WTC11 (cell line): ENCODE measurements around the gene FGF6. TPM values are rescaled to one million over a fixed set of nuclear protein-coding genes. Genes with fewer than 3 reads are reported as not detected.

ENCODE experiments used
- ATAC-seq: fragments of 200-7000 bp; cut with Tn5 transposase; 2 replicates; pipeline ENCODE4 v1.10.0; 2021; ENCODE audit warnings: mild to moderate bottlenecking, moderate library complexity
- CTCF ChIA-PET: fragments of 300-600 bp; sonication (Branson Sonifier 250); formaldehyde crosslinking; loops from one replicate; lab custom pipeline; 2021; ENCODE audit warnings: antibody characterized with exemption; lab: Charles Lee
- POLR2A ChIA-PET: fragments of 350-600 bp; sonication (Branson Sonifier 250); formaldehyde crosslinking; loops from one replicate; lab custom pipeline; 2021; ENCODE audit warnings: antibody characterized with exemption; lab: Charles Lee
- DNase-seq: peaks from one replicate; pipeline ENCODE4 v3.0.0; 2021; ENCODE audit warnings: low spot score
- H3K27ac Mint-ChIP-seq: 2 replicates; pipeline ENCODE4 v1.8.0; 2021; ENCODE audit warnings: mixed read lengths
- H3K27me3 Mint-ChIP-seq: 2 replicates; pipeline ENCODE4 v1.8.0; 2021; ENCODE audit warnings: low read depth, mild to moderate bottlenecking, moderate library complexity, mixed read lengths
- H3K36me3 Mint-ChIP-seq: 2 replicates; pipeline ENCODE4 v1.8.0; 2021; ENCODE audit warnings: mixed read lengths
- H3K4me1 Mint-ChIP-seq: 2 replicates; pipeline ENCODE4 v1.8.0; 2022; ENCODE audit warnings: mixed read lengths
- H3K4me3 Mint-ChIP-seq: 2 replicates; pipeline ENCODE4 v1.8.0; 2021; ENCODE audit warnings: mild to moderate bottlenecking, moderate library complexity, mixed read lengths
- H3K9me3 Mint-ChIP-seq: 2 replicates; pipeline ENCODE4 v1.8.0; 2021; ENCODE audit warnings: mixed read lengths
- ETV6 ChIP-seq: sonication (generic); formaldehyde crosslinking; IDR thresholded peaks from 2 replicates; pipeline ENCODE4 v1.8.1; 2022; ENCODE audit warnings: mild to moderate bottlenecking, missing genetic modification reagents
- FOXJ3 ChIP-seq: sonication (generic); formaldehyde crosslinking; IDR thresholded peaks from 2 replicates; pipeline ENCODE4 v1.9.0; 2021; ENCODE audit warnings: missing genetic modification reagents, mild to moderate bottlenecking, borderline replicate concordance
- JUN ChIP-seq: sonication (generic); formaldehyde crosslinking; IDR thresholded peaks from 2 replicates; pipeline ENCODE4 v1.8.0; 2023; ENCODE audit warnings: mild to moderate bottlenecking, missing genetic modification reagents
- MXD4 ChIP-seq: fragments of 250-450 bp; sonication (Bioruptor Pico); IDR thresholded peaks from 2 replicates; pipeline ENCODE4 v1.8.0; 2021; ENCODE audit warnings: mild to moderate bottlenecking, moderate library complexity, borderline replicate concordance
- NFATC4 ChIP-seq: fragments of 250-450 bp; sonication (Bioruptor Pico); IDR thresholded peaks from 2 replicates; pipeline ENCODE4 v1.9.0; 2021; ENCODE audit warnings: mild to moderate bottlenecking
- NR1H2 ChIP-seq: sonication (generic); formaldehyde crosslinking; IDR thresholded peaks from 2 replicates; pipeline ENCODE4 v1.9.0; 2021; ENCODE audit warnings: mild to moderate bottlenecking, moderate library complexity, missing genetic modification reagents
- PRRX2 ChIP-seq: fragments of 250-450 bp; sonication (Bioruptor Pico); IDR thresholded peaks from 2 replicates; pipeline ENCODE4 v1.8.0; 2021; ENCODE audit warnings: mild to moderate bottlenecking
- SMAD4 ChIP-seq: sonication (generic); formaldehyde crosslinking; IDR thresholded peaks from 2 replicates; pipeline ENCODE4 v1.8.0; 2022; ENCODE audit warnings: mild to moderate bottlenecking, missing genetic modification reagents
- SOX15 ChIP-seq: fragments of 250-450 bp; sonication (Bioruptor Pico); IDR thresholded peaks from 2 replicates; pipeline ENCODE4 v1.9.0; 2021; ENCODE audit warnings: mild to moderate bottlenecking
- TEAD1 ChIP-seq: sonication (generic); formaldehyde crosslinking; IDR thresholded peaks from 2 replicates; pipeline ENCODE4 v1.8.0; 2022; ENCODE audit warnings: mild to moderate bottlenecking, missing genetic modification reagents
- TEAD4 ChIP-seq: sonication (generic); formaldehyde crosslinking; IDR thresholded peaks from 2 replicates; pipeline ENCODE4 v1.8.0; 2022; ENCODE audit warnings: mild to moderate bottlenecking, missing genetic modification reagents
- ZNF416 ChIP-seq: fragments of 250-450 bp; sonication (Bioruptor Pico); IDR thresholded peaks from 2 replicates; pipeline ENCODE4 v1.9.0; 2021; ENCODE audit warnings: mild to moderate bottlenecking, inconsistent platforms
- total RNA-seq: library from RNA; stranded (reverse); gene quantifications from 3 replicates; pipeline ENCODE4 v1.2.3, GENCODE V29; 2021
- TF ChIP-seq, protein P1 (sequence below): sonication (generic); formaldehyde crosslinking; IDR thresholded peaks from 2 replicates; pipeline ENCODE4 v1.8.1; 2023; ENCODE audit warnings: mild to moderate bottlenecking, missing genetic modification reagents, moderate library complexity
- TF ChIP-seq, protein P2 (sequence below): fragments of 250-450 bp; sonication (Bioruptor Pico); conservative IDR thresholded peaks from 2 replicates; pipeline ENCODE4 v1.9.0; 2021; ENCODE audit warnings: mild to moderate bottlenecking
- TF ChIP-seq, protein P3 (sequence below): sonication (generic); formaldehyde crosslinking; IDR thresholded peaks from 2 replicates; pipeline ENCODE4 v1.8.1; 2023; ENCODE audit warnings: mild to moderate bottlenecking, missing genetic modification reagents, borderline replicate concordance
- TF ChIP-seq, protein P4 (sequence below): sonication (generic); formaldehyde crosslinking; IDR thresholded peaks from 2 replicates; pipeline ENCODE4 v1.8.0; 2023; ENCODE audit warnings: missing genetic modification reagents
- TF ChIP-seq, protein P5 (sequence below): fragments of 250-450 bp; sonication (Bioruptor Pico); IDR thresholded peaks from 2 replicates; pipeline ENCODE4 v1.9.0; 2021; ENCODE audit warnings: mild to moderate bottlenecking
- TF ChIP-seq, protein P6 (sequence below): sonication (generic); formaldehyde crosslinking; IDR thresholded peaks from 2 replicates; pipeline ENCODE4 v1.8.0; 2023; ENCODE audit warnings: mild to moderate bottlenecking, missing genetic modification reagents
- TF ChIP-seq, protein P7 (sequence below): sonication (generic); formaldehyde crosslinking; IDR thresholded peaks from 2 replicates; pipeline ENCODE4 v1.8.0; 2022; ENCODE audit warnings: mild to moderate bottlenecking, missing genetic modification reagents
- TF ChIP-seq, protein P8 (sequence below): fragments of 250-450 bp; sonication (Bioruptor Pico); IDR thresholded peaks from 2 replicates; pipeline ENCODE4 v1.9.0; 2021; ENCODE audit warnings: moderate library complexity, mild to moderate bottlenecking, inconsistent platforms, borderline replicate concordance
- TF ChIP-seq, protein P9 (sequence below): sonication (generic); formaldehyde crosslinking; IDR thresholded peaks from 2 replicates; pipeline ENCODE4 v1.8.0; 2022; ENCODE audit warnings: mild to moderate bottlenecking, missing genetic modification reagents

Gene FGF6
- total RNA-seq, 1 experiment from 2014 or later = not detected

DNA sequence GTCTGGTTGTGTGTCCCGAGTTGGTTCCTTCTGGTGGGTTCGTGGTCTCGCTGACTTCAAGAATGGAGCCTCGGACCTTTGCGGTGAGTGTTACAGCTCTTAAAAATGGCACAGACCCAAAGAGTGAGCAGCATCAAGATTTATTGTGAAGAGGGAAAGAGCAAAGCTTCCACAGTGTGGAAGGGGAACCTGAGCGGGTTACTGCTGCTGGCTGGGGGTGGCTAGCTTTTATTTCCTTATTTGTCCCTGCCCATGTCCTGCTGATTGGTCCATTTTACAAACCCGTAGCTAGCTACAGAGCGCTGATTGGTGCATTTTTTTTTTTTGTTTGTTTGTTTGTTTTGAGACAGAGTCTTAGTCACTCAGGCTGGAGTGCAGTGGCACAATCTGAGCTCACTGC, 29.3 kb downstream of the FGF6 start:
- no peak overlapping the region for H3K27ac Mint-ChIP-seq
- no peak for DNase-seq
- ATAC-seq = no peak
- CTCF ChIA-PET = interaction anchor here (0.6 to 3.5 kb wide), 5 partner anchors 12 to 110 kb away, joined by 3 to 20 read pairs (median 4); no protein-coding TSS in a partner anchor
- TF ChIP-seq, protein P1, sequence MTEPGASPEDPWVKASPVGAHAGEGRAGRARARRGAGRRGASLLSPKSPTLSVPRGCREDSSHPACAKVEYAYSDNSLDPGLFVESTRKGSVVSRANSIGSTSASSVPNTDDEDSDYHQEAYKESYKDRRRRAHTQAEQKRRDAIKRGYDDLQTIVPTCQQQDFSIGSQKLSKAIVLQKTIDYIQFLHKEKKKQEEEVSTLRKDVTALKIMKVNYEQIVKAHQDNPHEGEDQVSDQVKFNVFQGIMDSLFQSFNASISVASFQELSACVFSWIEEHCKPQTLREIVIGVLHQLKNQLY = no peak
- TF ChIP-seq MXD4 (CRISPR knock-in tag) = no peak
- TF ChIP-seq, protein P2, sequence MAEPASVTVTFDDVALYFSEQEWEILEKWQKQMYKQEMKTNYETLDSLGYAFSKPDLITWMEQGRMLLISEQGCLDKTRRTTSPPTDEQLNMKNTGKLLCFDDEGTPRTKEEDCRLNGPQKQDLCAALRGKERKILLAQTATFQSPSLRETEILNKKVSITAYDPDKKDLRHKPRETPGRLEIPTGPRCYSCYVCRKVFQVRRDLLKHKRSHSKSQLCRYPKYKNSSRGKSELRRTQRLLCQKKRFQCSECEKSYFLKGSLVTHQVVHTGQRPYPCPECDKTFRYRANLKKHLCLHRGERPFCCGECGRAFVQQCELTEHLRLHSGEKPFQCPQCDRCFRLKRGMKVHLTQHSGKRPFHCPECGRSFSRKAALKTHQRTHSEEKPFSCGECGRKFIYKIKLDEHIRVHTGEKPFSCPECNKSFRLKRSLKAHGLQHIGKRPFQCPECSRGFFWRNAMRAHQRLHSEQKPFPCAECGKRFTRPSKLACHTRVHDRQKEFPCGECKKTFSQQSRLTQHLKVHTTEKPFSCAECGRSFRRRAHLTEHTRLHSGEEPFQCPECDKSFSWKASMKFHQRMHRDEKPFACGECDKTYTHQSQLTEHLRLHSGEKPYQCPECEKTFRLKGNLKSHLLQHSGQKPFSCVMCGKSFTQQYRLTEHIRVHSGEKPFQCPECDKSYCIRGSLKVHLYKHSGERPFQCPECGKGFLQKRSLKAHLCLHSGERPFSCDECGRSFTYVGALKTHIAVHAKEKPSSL (CRISPR knock-in tag) = no peak
- TF ChIP-seq JUN (CRISPR knock-in tag) = no peak
- TF ChIP-seq, protein P3, sequence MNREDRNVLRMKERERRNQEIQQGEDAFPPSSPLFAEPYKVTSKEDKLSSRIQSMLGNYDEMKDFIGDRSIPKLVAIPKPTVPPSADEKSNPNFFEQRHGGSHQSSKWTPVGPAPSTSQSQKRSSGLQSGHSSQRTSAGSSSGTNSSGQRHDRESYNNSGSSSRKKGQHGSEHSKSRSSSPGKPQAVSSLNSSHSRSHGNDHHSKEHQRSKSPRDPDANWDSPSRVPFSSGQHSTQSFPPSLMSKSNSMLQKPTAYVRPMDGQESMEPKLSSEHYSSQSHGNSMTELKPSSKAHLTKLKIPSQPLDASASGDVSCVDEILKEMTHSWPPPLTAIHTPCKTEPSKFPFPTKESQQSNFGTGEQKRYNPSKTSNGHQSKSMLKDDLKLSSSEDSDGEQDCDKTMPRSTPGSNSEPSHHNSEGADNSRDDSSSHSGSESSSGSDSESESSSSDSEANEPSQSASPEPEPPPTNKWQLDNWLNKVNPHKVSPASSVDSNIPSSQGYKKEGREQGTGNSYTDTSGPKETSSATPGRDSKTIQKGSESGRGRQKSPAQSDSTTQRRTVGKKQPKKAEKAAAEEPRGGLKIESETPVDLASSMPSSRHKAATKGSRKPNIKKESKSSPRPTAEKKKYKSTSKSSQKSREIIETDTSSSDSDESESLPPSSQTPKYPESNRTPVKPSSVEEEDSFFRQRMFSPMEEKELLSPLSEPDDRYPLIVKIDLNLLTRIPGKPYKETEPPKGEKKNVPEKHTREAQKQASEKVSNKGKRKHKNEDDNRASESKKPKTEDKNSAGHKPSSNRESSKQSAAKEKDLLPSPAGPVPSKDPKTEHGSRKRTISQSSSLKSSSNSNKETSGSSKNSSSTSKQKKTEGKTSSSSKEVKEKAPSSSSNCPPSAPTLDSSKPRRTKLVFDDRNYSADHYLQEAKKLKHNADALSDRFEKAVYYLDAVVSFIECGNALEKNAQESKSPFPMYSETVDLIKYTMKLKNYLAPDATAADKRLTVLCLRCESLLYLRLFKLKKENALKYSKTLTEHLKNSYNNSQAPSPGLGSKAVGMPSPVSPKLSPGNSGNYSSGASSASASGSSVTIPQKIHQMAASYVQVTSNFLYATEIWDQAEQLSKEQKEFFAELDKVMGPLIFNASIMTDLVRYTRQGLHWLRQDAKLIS (CRISPR knock-in tag) = no peak
- TF ChIP-seq NFATC4 = no peak
- TF ChIP-seq, protein P4, sequence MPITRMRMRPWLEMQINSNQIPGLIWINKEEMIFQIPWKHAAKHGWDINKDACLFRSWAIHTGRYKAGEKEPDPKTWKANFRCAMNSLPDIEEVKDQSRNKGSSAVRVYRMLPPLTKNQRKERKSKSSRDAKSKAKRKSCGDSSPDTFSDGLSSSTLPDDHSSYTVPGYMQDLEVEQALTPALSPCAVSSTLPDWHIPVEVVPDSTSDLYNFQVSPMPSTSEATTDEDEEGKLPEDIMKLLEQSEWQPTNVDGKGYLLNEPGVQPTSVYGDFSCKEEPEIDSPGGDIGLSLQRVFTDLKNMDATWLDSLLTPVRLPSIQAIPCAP (CRISPR knock-in tag) = no peak
- TF ChIP-seq FOXJ3 (CRISPR knock-in tag) = no peak
- no peak for TF ChIP-seq NR1H2 (CRISPR knock-in tag)
- TF ChIP-seq, protein P5, sequence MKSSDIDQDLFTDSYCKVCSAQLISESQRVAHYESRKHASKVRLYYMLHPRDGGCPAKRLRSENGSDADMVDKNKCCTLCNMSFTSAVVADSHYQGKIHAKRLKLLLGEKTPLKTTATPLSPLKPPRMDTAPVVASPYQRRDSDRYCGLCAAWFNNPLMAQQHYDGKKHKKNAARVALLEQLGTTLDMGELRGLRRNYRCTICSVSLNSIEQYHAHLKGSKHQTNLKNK (CRISPR knock-in tag) = no peak
- TF ChIP-seq PRRX2 (CRISPR knock-in tag) = no peak
- TF ChIP-seq TEAD1 (CRISPR knock-in tag) = no peak
- TF ChIP-seq, protein P6, sequence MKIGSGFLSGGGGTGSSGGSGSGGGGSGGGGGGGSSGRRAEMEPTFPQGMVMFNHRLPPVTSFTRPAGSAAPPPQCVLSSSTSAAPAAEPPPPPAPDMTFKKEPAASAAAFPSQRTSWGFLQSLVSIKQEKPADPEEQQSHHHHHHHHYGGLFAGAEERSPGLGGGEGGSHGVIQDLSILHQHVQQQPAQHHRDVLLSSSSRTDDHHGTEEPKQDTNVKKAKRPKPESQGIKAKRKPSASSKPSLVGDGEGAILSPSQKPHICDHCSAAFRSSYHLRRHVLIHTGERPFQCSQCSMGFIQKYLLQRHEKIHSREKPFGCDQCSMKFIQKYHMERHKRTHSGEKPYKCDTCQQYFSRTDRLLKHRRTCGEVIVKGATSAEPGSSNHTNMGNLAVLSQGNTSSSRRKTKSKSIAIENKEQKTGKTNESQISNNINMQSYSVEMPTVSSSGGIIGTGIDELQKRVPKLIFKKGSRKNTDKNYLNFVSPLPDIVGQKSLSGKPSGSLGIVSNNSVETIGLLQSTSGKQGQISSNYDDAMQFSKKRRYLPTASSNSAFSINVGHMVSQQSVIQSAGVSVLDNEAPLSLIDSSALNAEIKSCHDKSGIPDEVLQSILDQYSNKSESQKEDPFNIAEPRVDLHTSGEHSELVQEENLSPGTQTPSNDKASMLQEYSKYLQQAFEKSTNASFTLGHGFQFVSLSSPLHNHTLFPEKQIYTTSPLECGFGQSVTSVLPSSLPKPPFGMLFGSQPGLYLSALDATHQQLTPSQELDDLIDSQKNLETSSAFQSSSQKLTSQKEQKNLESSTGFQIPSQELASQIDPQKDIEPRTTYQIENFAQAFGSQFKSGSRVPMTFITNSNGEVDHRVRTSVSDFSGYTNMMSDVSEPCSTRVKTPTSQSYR (CRISPR knock-in tag) = no peak
- POLR2A ChIA-PET = no interaction called here
- no peaks in the 10 kb centered on the region for H3K4me1 Mint-ChIP-seq
- H3K27me3 Mint-ChIP-seq = no peaks in the 10 kb centered on the region
- no peaks in the 10 kb centered on the region for H3K36me3 Mint-ChIP-seq
- no peak overlapping the region for H3K4me3 Mint-ChIP-seq
- no peaks in the 10 kb centered on the region; the same call in 1 of the 2 replicates for H3K9me3 Mint-ChIP-seq

DNA sequence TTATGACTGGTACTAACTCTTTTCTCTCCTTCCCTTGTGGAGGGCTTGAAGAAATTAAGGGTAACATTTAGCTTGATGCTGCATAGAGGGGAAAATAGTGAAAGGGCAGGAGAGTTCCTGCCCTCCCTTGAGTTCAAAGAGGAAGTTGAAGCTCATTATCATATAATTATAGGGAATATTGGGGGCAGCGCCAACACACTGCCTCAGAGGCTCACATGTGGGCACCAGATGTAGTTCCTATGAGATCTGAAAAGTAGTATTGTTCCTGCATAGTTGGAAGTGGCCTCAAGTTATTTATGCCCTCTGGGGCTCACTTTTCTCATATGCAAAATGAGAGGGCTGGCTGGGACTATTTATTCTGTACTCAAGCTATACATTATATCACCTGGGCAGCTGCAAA, 33.1 kb downstream of the FGF6 start:
- H3K4me1 Mint-ChIP-seq = no peaks in the 10 kb centered on the region
- no peak overlapping the region for H3K27ac Mint-ChIP-seq
- H3K36me3 Mint-ChIP-seq = no peaks in the 10 kb centered on the region
- H3K9me3 Mint-ChIP-seq = no peaks in the 10 kb centered on the region; the same call in 1 of the 2 replicates
- no peaks in the 10 kb centered on the region for H3K27me3 Mint-ChIP-seq
- no peak overlapping the region for H3K4me3 Mint-ChIP-seq
- no peak for DNase-seq
- ATAC-seq = no peak
- ChIA-PET CTCF (interaction anchor here (1.0 to 1.2 kb wide), 3 partner anchors 10 to 351 kb away, joined by 3 to 5 read pairs (median 3); no protein-coding TSS in a partner anchor), POLR2A (no interaction called here)
- TF ChIP-seq, protein P7, sequence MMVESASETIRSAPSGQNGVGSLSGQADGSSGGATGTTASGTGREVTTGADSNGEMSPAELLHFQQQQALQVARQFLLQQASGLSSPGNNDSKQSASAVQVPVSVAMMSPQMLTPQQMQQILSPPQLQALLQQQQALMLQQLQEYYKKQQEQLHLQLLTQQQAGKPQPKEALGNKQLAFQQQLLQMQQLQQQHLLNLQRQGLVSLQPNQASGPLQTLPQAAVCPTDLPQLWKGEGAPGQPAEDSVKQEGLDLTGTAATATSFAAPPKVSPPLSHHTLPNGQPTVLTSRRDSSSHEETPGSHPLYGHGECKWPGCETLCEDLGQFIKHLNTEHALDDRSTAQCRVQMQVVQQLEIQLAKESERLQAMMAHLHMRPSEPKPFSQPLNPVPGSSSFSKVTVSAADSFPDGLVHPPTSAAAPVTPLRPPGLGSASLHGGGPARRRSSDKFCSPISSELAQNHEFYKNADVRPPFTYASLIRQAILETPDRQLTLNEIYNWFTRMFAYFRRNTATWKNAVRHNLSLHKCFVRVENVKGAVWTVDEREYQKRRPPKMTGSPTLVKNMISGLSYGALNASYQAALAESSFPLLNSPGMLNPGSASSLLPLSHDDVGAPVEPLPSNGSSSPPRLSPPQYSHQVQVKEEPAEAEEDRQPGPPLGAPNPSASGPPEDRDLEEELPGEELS (CRISPR knock-in tag) = no peak
- TF ChIP-seq SMAD4 (CRISPR knock-in tag) (no peak), ZNF416 (CRISPR knock-in tag) (no peak), TEAD4 (CRISPR knock-in tag) (no peak), PRRX2 (CRISPR knock-in tag) (no peak), ETV6 (CRISPR knock-in tag) (no peak), SOX15 (no peak), NR1H2 (CRISPR knock-in tag) (no peak)
- TF ChIP-seq, protein P8, sequence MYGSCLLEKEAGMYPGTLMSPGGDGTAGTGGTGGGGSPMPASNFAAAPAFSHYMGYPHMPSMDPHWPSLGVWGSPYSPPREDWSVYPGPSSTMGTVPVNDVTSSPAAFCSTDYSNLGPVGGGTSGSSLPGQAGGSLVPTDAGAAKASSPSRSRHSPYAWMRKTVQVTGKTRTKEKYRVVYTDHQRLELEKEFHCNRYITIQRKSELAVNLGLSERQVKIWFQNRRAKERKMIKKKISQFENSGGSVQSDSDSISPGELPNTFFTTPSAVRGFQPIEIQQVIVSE (CRISPR knock-in tag) = no peak
- TF ChIP-seq, protein P9, sequence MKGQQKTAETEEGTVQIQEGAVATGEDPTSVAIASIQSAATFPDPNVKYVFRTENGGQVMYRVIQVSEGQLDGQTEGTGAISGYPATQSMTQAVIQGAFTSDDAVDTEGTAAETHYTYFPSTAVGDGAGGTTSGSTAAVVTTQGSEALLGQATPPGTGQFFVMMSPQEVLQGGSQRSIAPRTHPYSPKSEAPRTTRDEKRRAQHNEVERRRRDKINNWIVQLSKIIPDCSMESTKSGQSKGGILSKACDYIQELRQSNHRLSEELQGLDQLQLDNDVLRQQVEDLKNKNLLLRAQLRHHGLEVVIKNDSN (CRISPR knock-in tag) = no peak
